Gastrocnemius medialis (tissue), 4 donors: ENCODE data around the gene ANKRD63.

Source experiments
- POLR2A ChIP-seq, 2 donors: fragments of 450-650 bp; IDR thresholded peaks; one replicate each; pipeline ENCODE4 v1.6.1; 2017; ENCODE audit warnings: antibody characterized with exemption in 2 of 2, mild to moderate bottlenecking in 2 of 2, moderate library complexity in 2 of 2
- TF ChIP-seq, protein P1 (sequence below), 5 experiments: fragments of 450-650 bp in 3 of 5; fragments of 200-600 bp in 2 of 5; sonication (generic) in 2 of 5; IDR thresholded peaks in 4 of 5; conservative IDR thresholded peaks in 1 of 5; 1 replicate in 4 of 5; 2 replicates in 1 of 5; pipeline ENCODE4 v1.5.1; 2016 to 2019; ENCODE audit warnings: antibody characterized with exemption in 5 of 5, mild to moderate bottlenecking in 3 of 5, moderate library complexity in 3 of 5

DNA sequence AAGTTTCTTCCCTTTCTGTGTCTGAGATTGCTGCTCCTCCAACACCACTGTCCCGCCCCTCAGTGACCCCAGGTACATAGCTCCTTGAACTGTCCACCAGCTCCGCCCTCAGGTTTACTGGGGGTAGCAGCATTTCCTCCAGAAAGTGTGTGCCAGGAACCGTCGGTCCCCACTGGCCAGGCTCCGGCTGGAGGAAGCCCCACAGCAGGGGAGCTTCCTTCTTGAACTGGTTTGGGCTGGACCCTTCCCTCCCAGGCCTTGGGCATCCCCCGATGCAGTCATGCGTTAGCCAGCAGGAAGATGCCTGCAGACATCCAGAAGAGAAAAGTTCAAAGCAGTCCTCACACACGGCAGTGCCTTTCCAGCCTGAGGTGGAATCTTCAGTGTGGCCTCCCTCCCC, 24.3 kb downstream of the ANKRD63 start:
- TF ChIP-seq, protein P1, sequence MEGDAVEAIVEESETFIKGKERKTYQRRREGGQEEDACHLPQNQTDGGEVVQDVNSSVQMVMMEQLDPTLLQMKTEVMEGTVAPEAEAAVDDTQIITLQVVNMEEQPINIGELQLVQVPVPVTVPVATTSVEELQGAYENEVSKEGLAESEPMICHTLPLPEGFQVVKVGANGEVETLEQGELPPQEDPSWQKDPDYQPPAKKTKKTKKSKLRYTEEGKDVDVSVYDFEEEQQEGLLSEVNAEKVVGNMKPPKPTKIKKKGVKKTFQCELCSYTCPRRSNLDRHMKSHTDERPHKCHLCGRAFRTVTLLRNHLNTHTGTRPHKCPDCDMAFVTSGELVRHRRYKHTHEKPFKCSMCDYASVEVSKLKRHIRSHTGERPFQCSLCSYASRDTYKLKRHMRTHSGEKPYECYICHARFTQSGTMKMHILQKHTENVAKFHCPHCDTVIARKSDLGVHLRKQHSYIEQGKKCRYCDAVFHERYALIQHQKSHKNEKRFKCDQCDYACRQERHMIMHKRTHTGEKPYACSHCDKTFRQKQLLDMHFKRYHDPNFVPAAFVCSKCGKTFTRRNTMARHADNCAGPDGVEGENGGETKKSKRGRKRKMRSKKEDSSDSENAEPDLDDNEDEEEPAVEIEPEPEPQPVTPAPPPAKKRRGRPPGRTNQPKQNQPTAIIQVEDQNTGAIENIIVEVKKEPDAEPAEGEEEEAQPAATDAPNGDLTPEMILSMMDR (IDR thresholded peaks at IDR 0.05 in 4 of 5, conservative IDR thresholded peaks at IDR 0.05 in 1 of 5): no peak
- TF ChIP-seq POLR2A (IDR thresholded peaks at IDR 0.05): no peak
